ENCODE data around the gene GABBR2.
"Not testable (repeated sequence)": the region's sequence is repeated elsewhere in the genome, so short reads cannot be mapped to it uniquely, and the experiment has no call there.

Gene GABBR2

DNA sequence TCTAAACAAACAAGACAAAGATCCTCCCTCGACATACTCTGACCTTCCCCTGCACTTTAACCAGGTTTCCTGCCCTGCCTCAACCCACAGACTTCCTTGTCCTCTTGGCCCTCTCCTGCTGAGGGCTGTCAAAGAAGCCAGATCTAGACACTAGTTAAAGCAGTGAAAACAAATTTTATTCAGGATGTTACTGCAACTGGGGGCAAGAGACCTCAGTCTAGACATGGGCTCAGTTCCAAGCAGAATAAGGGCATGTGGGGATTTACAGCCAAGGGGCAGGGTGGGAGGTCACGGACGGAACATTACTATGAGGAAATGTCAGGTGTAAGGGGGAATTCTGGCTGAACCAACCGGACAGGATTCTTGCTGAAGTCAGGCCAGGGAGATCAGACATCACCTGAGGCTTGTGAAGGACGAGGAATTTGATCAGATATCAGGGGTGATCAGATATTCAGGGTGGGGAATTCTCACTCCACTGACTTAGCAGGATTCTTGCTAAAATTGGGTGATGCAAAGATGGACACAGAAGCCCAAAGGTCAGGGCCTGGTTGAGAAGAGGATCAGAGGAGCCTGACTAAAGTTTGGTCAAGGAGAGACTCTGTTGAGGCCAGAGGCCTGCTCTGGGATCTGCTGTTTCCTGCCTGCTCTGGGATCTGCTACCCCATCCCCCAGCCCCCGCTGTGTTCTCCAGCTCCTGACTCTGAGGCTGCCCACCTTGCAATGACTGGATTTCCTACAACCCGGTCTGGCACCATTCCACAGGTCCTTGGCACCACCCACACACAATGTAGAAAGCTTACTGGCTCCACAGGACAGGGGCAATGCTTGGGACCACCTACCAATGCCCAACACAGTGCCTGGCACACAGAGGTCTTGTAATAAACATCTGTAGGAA, 21.5 kb downstream of the GABBR2 start:
- no peak for DNase-seq (ENCODE audit: low read depth in 3 of 3)

DNA sequence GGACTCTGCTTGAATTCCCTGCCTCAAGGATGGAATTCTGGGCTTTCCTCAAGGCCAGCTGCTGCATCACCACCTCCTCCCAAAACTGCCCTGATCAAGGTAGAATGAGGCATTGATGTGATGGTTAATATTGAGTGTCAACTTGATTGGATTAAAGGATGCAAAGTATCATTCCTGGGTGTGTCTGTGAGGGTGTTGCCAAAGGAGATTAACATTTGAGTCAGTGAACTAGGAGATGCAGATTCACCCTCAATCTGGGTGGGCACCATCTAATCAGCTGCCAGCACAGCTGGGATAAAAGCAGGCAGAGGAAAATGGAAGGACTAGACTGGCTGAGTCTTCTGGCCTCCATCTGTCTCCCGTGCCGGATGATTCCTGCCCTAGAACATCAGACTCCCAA, 23.9 kb downstream of the GABBR2 start:
- DNase-seq (ENCODE audit: low read depth in 3 of 3) = not testable (repeated sequence)

DNA sequence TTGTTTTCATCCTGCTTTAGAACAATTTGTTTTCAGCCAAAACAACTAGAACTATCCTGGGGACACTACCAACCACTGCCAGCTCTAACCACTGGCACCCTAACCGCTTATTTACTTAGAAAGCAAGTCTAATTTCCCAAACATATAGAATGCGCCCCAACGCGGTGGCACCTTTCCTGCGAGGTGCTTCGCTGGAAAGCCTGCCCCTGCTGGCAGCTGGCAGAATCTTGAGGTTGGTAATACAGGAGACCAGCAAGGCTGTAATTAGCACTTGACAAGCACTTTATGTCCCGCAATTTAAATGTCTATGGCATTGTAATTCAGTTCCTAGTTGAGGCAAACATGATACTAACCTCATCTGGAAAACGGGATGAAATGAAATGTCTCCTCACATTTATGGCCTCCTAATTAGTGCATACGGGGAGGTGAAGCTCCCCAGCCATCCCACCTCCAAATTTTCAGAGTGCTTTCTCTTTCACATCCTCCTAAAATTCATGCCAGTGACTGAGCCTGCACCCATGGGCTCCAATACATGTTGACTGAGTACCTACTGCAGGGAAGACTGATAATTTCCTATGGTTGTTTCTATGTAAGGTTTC, 30.4 kb downstream of the GABBR2 start:
- peak in 1 of 3 experiments; percentile 14 for DNase-seq (ENCODE audit: low read depth in 3 of 3)

DNA sequence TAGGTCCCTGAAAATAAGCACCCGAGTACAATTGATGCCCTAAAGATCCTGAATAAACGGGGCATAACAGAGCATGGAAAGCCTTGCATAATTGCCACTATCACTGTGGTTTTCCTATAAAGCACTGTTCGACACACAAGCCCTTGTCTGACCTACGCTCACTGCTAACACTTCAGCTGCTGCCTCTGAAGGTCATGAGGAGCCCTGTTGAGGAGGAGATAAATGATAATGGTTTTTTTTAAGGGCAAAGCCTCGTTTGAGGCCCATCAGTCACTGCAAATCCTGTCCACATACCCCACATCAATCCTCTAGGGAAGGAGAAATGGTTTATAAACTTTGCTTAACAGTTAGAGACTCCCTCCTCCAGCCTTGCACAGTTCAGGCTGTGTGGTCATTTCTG, 35.1 kb downstream of the GABBR2 start:
- no peak for DNase-seq (ENCODE audit: low read depth in 3 of 3)

DNA sequence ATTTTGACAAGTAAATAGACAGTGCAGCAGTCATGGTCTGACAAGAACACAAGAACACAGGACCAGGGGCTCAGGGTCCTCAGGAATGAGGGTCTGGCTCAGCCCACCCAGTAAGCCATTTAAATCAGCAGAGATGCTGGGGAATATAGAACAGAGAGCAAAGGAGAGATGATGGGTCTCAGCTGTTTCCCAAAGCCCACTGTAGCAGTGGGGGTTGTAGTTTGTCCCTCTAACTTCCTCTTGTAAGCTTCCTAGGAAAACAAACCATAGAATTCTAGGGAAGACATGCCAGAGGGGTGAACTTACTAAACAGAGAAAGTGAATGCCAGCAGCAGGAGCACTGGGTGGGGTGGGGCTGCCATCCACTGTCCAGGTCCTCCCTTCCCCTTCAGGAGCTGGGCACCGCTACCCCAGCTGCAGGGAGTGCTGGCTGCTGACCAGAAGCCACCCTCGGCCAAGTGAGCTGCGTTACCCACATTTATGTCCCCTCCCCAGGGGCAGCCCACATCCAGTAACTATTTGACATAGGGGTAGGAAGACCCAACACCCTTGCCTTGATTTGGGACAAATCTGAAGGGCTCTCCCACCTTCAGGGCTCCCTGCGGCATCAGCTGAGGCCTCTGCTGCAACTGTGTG, 41.6 kb downstream of the GABBR2 start:
- DNase-seq (ENCODE audit: low read depth in 3 of 3) = no peak

DNA sequence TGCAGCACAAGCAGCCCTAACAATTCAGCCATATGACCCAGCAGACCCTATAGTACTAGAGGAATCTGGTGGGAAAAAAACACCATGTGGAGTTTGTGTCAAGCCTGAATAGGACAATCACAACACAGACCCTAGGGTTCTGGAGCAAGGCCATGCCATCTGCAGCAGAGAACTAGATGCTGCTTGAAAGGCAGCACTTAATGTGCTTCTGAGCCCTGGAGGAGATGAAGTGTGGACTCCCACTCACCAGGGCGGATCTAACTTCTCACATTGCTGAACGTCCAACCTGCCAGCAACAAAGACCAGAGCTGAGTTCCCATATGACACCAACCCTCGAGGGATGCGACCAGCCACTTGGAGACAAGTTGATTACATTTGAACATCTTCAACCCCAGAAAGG, 43.2 kb downstream of the GABBR2 start:
- no peak for DNase-seq (ENCODE audit: low read depth in 3 of 3)

DNA sequence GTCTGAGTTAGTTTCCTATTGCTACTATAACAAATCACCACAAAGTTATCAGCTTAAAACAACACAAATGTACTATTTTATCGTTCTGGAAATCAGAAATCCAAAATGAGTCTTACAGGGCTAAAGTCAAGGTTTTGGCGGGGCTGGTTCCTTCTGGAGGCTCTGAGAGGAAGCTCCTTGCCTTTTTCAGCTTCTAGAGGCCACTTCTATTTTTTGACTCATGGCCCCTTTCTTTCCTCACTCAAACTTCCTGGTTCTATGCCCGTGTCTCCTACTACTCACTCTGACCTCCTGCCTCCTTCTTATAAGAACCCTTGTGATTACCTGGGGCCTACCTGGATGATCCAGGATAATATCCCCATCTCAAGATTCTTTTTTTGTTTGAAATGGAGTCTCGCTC, 48.2 kb downstream of the GABBR2 start:
- no peak for DNase-seq (ENCODE audit: low read depth in 3 of 3)

DNA sequence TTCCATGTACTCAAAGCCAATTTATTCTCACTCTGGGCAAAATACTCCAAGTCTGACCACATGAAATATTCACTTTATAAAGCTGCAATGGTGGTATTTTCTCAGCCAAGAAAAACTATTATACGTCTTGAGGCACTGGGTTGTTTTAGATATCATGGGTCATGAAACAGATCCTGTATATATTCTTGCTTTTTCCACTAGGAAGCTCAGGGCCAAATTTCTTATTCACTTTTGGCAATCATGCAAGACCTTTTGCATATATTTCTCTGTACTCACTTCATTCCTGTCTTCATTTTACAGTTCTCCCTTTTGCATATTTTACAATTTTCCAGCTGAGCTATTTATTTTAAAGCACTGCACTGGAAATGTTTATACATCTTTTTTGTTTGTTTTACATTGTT, 49.8 kb downstream of the GABBR2 start:
- DNase-seq (ENCODE audit: low read depth in 3 of 3) = no peak

DNA sequence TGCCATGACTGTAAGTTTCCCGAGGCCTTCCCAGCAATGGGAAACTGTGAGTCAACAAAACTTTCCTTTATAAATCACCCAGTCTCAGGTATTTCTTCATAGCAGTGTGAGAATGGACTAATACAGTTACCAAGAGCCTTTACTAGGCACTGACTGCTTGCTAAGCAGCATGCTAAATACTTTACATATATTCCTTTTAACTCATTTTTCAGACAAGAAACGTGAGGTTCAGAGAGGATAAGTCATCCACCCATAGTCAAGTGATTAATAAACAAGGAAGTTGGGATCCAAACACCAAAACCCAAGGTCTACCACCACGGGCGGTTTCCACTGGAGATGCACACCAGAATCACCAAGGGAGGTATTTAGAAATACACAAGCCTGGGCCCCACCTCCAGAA, 50.8 kb downstream of the GABBR2 start:
- DNase-seq (ENCODE audit: low read depth in 3 of 3) = no peak

DNA sequence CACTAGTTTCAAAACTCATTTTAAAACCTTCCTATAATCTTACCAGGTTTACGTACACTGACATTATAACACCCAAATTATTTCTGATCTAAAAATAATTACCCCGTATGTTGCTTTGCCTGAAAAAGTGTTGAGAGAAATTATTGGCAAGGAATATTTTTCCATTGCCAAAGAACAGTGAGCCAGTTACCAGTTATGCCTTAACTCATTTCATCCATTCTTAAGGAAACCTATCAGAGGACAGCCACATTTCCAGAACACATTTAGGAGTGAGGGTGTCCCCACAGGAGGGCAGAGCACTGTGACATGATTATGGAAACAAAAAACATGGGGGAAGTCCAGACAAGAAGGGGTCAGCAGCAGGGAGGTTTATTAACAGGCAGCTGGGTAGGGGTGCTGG, 52.2 kb downstream of the GABBR2 start:
- no peak for DNase-seq (ENCODE audit: low read depth in 3 of 3)

DNA sequence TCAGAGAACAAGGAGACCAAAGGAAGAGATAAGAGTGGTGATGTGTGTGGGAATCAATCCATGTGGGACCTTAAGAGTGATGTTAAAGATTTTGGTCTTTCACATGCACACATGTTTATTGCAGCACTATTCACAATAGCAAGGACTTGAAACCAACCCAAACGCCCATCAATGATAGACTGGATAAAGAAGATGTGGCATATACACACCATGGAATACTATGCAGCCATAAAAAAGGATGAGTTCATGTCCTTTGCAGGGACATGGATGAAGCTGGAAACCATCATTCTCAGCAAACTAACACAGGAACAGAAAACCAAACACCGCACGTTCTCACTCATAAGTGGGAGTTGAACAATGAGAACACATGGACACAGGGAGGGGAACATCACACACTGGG, 53.3 kb downstream of the GABBR2 start:
- not testable (repeated sequence) for DNase-seq (ENCODE audit: low read depth in 3 of 3)

DNA sequence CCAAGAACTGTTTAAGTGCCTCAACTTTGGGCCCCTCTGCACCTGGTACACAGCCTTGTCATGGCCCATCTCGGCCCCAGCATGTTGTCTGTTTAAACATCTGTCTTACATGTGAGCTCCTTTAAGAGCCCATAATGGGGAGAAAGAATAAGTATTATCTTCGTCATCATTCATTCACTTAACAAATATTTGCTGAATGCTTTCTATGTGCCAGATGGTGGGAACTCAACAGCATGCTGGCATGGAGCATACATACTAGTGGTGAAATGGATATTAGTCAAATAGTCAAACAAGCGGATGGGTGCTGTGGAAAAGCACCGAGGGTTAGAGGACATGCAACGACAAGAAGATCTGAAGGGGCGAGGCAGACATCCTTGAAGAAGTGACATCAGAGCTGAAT, 54.5 kb downstream of the GABBR2 start:
- DNase-seq (ENCODE audit: low read depth in 3 of 3) = no peak

DNA sequence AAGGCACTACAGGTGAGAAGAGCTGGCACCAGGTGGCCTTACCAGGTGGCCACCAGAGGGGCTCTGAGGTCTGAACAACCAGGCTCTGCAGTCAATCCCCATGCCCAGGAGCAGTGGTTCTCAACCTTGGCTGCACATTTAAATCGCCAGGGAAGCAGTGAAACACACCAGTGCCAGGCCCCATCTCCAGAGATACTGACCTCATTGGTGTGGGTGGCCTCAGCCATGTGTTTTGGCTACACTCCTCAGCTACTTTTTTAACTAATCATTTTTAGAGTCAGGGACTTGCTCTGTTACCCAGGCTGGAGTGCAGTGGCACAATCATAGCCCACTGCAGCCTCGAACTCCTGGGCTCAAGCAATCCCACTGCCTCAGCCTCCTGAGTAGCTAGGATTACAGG, 56.0 kb downstream of the GABBR2 start:
- no peak for DNase-seq (ENCODE audit: low read depth in 3 of 3)

DNA sequence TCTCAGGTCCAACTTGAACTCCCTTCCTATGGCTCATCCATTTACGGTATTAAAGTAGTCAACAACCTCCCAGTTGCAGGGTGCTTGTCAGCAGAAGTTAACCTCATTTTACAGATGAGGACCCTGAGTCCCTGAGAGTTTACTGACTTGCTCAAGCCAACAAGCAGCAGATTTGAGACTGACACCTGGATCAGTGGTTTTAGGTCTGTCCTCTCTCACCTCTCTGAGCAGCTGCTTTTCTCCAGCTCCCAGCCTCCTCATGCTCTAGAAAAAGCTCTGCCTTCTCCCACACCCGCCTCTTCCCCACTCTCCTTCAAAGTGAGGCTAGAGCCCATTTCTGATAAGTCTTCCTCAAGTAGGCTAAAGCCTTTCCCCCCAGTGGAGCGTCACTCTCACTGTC, 56.4 kb downstream of the GABBR2 start:
- DNase-seq (ENCODE audit: low read depth in 3 of 3) = no peak

DNA sequence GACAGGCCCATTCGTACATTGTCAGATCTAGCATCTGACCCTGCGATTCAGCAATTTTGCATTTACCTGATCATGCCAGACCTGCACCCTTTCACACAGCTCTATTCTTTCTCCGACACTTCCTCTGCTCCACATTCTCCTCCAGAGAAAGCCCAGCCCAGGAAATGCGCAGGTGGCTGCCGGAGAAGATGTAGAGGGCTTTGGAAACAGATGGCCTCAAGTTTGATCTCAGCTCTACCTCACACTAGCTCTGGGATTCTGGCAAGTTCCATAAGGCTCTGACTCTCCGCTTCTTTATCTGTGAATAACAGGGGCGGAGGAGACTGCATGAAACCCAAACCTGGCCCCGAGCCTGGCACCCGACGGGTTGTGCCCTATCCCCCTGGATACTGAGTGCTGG, 61.5 kb downstream of the GABBR2 start:
- DNase-seq (ENCODE audit: low read depth in 3 of 3) = no peak

DNA sequence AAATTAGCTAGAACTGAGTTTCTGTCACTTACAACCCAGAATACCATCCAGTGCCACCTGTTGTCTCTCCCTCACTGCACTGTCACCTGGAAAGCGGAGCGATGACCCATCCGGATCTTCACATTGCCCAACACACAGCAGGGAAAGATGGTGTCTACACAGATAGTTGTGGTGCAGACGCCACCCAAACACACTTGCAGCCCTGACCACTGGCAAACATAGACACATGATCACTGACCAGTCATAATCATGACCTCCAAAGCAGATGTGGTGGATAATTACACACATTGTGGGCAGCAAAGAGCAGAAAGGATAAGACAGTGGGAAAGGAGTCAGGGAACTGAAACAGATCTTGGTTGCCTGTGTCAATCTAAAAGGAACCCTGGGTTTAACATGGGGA, 64.7 kb downstream of the GABBR2 start:
- DNase-seq (ENCODE audit: low read depth in 3 of 3) = no peak

DNA sequence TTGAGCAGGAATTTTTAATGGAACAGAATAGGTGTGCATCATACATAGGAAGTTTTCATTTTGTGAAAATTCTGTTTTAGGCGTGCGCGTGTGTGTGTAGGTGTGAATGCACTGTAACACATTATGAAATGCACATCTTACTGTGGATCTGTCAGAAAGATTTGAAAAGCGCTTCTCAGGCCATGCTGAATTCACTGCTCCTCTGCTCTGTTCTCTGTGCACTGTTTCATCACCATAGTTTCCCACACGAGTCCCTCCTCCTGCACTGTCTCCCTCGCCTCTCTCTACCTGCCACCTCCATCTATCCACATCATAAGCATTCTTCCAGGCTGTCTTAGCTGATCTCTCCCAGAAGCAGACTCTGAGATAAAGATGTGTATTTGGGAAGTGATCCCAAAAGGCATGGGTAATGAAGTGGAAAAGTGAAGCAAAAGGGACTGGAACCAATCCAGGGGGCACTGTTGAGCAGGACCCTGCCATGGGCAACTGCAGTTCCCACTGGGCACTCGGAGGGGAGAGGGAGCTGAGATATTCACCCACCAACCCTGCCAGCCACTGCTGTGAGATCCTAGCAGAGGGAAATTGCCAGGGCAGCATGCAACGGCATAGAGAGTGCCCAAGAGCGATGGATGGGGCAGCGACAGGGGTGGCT, 65.9 kb downstream of the GABBR2 start:
- DNase-seq (ENCODE audit: low read depth in 3 of 3) = no peak

DNA sequence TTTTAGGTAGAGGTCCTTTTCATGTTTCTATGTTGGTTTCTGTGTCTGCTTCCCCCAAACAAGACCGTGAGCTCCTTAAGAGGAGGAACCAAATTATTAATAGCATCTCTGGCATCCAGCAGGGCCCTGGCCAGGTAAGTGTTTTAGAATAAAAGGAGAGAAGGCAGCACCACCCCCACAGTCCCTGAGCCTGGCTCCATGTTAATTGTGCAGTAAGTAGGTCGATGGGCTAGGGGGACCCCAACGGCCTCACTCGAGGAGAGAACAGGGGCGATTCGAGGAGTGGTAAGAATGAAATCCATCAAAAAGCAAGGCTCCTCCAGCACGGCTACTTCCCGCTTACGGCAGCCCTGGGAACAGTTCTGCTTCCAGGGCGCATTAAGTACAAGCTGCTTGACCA, 67.0 kb downstream of the GABBR2 start:
- no peak for DNase-seq (ENCODE audit: low read depth in 3 of 3)

DNA sequence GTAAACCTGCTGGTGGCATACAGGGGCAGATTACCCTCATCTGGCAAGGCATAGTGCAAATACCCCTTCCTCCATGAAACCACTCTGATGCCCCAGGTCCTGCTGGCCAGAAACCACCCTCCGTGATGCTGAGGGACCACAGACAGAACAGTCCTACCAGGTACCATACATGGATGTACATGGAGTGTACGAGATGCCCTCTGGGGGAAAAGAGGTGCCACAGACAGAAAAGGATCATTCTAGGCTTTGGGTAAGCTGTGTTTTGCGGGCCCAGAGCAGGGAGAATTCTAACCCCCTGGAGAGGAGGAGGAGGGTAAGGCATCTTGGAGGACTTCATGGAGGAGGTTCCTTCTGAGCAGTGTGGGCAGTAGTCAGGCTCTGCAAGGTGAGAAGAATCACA, 68.3 kb downstream of the GABBR2 start:
- no peak for DNase-seq (ENCODE audit: low read depth in 3 of 3)

DNA sequence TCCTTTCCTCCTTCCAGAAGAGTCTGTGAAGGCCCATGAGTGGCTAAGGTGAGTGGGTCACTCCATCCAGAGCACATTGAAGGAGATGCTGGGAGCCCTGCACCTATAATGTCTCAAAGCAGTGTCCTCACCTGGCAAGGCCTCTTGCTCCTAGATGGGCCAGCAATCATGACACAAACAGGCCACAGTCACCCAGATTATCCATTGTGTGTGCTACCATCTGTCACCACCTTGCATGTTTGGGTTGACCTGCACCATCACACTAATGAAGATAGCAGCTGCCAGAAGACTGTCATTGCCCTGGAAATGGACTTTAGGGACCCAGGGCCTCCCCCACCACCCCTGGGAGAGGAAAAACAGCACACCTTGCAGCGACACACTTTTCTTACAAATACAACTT, 69.6 kb downstream of the GABBR2 start:
- no peak for DNase-seq (ENCODE audit: low read depth in 3 of 3)

DNA sequence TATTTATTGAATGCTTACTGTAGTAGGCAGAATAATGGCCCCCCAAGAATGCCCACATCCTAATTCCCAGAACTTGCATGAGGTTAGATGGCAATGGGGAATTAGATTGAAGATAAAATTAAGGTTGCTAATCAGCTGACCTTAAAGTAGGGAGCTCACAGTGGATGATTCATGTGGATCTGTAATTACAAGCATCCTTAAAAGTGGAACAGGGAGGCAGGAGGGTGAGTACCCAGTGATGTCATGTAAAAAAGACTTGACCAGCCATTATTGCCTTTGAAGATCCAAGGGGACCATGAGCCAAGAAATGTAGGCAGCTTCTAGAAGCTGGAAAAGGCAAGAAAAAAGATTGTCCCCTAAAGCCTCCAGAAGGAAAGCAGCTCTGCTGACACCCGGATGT, 71.4 kb downstream of the GABBR2 start:
- no peak for DNase-seq (ENCODE audit: low read depth in 3 of 3)

DNA sequence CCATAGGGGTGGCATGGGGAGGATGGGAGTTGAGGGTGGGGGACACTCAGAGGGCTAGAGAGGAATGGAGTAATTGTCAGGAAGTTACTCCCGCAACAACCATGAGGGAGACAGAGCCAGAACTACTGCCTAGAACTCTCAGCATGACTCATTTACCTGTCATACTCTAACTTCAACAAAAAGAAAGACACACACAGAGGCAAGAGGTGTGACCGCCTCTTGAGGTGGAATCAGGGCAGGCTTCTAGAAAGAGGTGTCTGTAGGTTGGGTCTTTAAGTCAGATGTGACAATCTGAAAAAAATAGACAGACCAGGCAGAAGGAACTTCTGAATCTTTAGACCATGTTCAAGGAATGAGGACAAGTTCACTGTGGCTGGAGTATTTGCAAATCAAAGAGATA, 73.4 kb downstream of the GABBR2 start:
- no peak for DNase-seq (ENCODE audit: low read depth in 3 of 3)
